ENCODE measurements around the gene KIF6.
A peak's percentile ranks its signal among the peaks of the same experiment; 100 is the strongest.

The KIF6 gene

GRCh38 chr6:39415482-39415881 is 309.7 kb downstream of the KIF6 start:
- DNase-seq: no peak

- DNase-seq: peak; percentile 43
Measured at GRCh38 chr6:39411465-39411864, 313.7 kb downstream of the KIF6 start.

GRCh38 chr6:39411001-39411400 is 314.2 kb downstream of the KIF6 start:
- no peak for DNase-seq

DNA sequence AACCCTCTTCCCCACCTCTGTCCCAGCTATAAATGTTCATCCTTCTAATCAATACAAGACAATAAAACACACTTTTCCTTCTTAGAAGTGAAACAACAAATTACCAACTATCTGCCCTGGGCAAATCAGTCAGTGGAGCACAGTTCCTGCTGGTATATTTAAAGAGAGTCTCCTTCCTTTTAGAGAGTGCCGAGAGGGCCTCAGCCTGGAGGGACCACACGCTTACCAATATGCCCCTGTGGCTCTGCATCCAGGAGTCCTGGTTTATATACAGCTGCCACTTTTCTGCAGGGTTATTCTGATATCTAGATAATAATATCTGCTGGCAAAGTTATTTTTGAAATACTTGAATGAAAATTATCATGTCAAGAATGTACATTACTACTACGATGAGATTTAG is 315.3 kb downstream of the KIF6 start:
- no peak for DNase-seq

- DNase-seq: no peak
Measured at GRCh38 chr6:39407446-39407993, 317.7 kb downstream of the KIF6 start.

DNA sequence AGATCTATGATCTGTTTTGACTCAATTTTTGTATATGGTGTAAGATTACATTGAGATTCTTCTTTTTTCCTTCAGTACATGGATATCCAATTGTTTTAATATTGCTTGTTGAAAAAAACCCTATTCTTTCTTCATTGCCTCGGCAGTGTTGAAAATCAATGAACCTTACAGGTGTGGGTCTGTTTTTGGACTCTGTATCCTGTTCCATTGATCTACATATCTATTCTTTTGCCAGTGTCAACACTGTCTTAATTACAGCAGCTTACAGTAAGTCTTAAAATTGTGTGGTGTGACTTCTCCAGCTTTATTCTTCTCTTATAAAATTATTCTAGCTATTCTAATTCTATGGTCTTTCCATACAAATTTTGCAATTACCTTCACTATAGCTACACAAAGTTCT is 320.9 kb downstream of the KIF6 start:
- DNase-seq: no peak

- DNase-seq: no peak
Measured at GRCh38 chr6:39403304-39403703, 321.9 kb downstream of the KIF6 start.

DNA sequence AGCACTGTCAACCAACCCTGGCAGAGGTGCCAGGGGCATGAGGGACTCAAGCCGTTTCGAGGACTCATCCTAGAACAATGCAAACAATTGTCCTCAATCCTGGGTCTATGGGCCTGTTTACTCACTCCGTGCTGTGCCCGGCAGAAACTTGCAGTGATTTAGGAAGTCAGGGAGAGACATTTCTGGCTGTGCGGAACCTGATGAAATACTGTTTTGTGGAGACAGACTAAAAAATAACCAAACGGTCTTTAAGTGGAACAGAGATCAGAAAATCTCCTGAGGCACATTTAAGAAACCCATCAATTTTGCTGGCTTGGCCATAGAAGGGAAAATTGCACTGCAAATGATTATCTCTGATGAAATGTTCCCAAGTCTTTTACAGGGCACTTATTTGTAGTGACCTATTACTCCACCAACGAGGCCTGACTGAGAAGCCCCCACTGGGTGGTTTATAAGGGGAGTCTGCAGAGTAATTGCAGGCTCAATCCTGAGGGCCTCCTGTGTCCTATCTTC is 322.9 kb downstream of the KIF6 start:
- DNase-seq: peak; percentile 30

GRCh38 chr6:39401376-39401775 is 323.8 kb downstream of the KIF6 start:
- DNase-seq: no peak

- no peak for DNase-seq
Measured at GRCh38 chr6:39400026-39400425, 325.2 kb downstream of the KIF6 start.

- DNase-seq: no peak
Measured at GRCh38 chr6:39396854-39397253, 328.4 kb downstream of the KIF6 start.

GRCh38 chr6:39393075-39393474 is 332.1 kb downstream of the KIF6 start:
- no peak for DNase-seq

DNA sequence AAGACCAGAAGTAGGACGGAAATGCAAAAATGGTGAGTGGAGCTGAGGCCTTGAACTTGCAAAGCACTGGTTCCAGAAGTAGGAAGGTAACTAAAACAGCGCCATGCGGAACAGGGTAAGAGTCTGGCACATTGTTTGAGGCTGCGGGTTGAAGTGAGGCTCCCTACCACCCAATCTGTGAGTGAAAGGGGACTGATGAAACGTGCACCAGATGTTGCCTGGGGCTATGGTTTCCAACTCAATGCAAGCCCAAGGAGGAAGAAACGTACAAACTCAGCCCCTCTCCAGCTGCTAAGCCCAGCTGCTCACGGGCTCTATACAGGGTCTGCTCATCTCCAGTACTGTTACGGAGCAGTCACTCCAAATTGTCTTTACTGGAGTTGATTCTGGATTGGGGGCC is 334.0 kb downstream of the KIF6 start:
- no peak for DNase-seq

- peak; percentile 20 for DNase-seq
Measured at GRCh38 chr6:39389484-39389767, 335.8 kb downstream of the KIF6 start.

GRCh38 chr6:39388606-39389483 is 336.4 kb downstream of the KIF6 start:
- DNase-seq: no peak

- DNase-seq: peak; percentile 15
Measured at GRCh38 chr6:39387785-39388184, 337.4 kb downstream of the KIF6 start.

DNA sequence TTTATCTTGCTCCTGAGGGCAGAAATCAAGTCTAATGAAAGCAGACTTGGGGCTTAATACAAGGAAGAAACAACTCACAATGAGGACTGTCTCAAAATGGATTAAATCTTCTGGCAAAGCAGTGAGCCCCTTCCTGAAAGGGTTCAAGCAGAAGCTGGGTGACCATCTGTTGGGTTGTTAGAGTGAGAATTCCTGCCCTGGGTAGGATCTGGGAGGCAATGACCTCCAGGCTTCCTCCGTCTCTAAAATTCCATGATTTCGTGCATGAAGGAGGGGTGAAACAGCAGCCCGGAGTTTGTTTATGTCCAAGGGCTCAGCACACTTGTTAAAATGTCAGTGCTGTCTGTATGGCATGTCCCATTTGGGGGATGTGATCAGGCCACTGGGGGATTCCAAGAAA is 338.7 kb downstream of the KIF6 start:
- no peak for DNase-seq

- DNase-seq: no peak
Measured at GRCh38 chr6:39381550-39382140, 343.6 kb downstream of the KIF6 start.

DNA sequence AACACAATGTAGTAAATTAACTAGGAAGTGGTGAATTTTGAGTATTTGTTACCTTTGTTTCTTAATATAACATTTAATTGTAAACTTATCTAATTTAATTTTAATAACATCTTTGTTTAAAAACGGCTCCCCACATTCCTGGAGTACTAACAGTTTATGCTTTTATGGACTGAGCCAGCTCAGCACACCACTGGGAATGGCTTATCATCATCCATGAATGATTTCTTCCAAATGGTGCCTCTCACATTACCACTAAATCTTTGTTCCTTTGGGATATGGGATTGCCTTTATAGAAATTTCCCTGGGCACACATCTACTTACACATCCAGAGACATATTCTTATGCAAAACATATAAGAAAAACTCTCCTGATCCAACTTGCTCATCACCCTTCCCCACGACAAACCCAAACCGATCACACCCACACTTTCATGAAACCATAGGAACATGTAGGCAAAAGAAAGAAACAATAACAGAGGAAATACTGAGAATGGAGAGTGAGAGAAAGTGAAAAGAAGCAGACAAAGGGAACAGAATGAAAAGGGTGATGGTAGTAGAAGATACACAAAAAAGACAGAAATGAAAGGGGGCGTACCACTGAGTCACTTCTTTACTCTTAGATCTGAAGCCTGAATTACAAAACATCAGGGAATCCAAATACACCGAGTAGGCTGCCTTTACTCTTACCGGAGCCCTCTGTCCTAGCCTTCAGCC is 344.2 kb downstream of the KIF6 start:
- DNase-seq: no peak

- no peak for DNase-seq
Measured at GRCh38 chr6:39378960-39379425, 346.2 kb downstream of the KIF6 start.

DNA sequence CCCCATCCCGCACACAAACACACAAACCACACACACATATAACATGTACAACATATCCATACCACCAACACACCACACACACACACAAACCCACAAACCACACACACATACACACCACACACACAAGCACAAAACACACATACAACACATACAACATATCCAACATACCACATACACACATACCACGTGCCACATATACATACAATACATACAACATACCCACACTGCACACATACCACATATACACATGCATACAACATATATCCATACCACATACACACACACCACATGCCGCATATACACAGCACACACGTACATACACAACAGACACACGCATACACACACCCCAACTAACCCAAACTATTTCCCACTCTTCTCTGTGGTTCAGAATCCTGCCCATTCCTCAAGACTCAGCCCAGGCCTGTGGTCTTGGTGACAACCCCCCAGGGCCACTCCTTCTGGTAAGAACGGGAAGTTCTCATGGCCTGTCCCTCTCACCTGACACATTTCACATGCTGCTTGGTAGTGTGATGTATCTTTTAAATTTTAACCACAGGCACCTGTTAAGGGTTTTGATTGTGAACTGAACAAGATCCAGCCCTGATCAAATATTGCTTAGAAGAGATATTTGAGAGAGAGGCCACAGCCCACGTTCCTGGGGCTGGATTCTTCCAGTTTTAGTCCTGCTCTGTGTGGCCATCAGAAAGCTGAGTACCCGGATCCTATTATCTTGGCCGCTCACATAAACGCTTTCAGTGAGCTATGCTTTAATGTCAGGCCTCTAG is 346.8 kb downstream of the KIF6 start:
- DNase-seq: no peak

DNA sequence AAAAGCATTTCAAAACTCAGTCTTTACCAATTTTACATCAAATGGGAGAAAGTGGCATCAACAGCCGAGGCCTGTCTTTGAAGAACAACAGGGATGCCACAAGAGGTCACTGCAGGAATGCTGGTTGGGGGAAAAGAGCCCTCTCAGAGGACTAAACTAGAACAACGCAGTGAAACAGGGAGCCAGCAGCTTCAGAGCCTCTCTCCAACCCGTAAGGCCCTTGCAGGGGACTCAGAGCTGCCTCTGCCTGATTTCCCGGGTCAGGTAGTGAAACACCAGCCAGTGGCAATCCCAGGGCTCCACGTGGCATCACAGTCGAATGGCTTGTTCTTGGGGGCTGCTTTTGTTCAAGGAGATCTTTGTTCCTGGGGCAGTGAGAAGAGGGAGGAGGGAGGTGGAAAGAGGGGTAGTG is 347.7 kb downstream of the KIF6 start:
- peak; percentile 84 for DNase-seq

Measured in fibroblast of skin of back (primary cell).